C4-2B (cell line): ENCODE measurements around the gene JAKMIP1.

Experiments used
- ZFX ChIP-seq: fragments of 450-650 bp; IDR thresholded peaks from 2 replicates; pipeline ENCODE4 v1.6.1; 2017
- TF ChIP-seq, protein P1 (sequence below): fragments of 450-650 bp; conservative IDR thresholded peaks from 2 replicates; pipeline ENCODE4 v1.5.1; 2017; ENCODE audit warnings: mild to moderate bottlenecking

DNA sequence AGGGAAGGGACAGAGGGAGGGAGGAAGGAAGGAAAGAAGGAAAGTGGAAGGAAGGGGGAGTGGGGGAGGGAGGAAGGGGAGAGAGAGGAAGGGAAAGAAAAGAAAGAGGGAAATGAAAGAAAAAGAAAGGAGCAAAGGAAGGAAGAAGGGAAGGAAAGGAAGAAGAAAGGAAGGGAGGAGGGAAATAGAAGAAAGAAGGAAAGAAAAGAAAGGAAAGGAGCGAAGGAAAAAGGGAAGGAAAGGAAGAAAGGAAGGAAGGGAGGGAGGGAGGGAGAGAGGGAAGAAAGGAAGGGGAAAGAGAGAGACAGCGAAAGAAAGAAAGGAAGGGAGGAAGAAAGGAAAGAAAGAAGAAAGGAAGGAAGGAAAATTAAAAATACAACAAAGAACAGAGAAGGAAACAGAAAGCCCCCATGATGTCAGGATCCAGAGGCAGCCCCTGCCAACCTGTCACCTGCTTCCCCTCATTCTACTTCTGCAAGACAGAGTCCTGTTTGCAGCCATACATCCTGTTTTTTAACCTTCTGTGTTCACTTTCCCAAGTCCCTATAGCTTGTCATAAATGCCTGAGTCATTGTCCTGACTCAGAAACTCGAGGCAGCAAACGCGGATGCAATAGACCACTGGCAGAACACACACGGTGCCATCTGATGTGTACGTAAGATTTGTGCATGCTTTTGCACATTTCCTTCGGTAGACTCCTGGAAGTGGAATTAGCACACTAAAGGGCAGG, 105.2 kb downstream of the JAKMIP1 start:
- TF ChIP-seq, protein P1, sequence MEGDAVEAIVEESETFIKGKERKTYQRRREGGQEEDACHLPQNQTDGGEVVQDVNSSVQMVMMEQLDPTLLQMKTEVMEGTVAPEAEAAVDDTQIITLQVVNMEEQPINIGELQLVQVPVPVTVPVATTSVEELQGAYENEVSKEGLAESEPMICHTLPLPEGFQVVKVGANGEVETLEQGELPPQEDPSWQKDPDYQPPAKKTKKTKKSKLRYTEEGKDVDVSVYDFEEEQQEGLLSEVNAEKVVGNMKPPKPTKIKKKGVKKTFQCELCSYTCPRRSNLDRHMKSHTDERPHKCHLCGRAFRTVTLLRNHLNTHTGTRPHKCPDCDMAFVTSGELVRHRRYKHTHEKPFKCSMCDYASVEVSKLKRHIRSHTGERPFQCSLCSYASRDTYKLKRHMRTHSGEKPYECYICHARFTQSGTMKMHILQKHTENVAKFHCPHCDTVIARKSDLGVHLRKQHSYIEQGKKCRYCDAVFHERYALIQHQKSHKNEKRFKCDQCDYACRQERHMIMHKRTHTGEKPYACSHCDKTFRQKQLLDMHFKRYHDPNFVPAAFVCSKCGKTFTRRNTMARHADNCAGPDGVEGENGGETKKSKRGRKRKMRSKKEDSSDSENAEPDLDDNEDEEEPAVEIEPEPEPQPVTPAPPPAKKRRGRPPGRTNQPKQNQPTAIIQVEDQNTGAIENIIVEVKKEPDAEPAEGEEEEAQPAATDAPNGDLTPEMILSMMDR = no peak
- no peak for TF ChIP-seq ZFX
